GM18951 (cell line): ENCODE data around the gene CARD8.

ENCODE experiments used
- POLR2A ChIP-seq: IDR thresholded peaks from 4 replicates; pipeline ENCODE4 v1.6.1; 2011; ENCODE audit warnings: mild to moderate bottlenecking; ENCODE audit not compliant: insufficient read length, insufficient read depth; ENCODE audit errors: extremely low read depth
- in situ Hi-C: fragments of 300-500 bp; cut with MboI; formaldehyde crosslinking; loops from one replicate; pipeline ENCODE4 v1.12.0; 2022; ENCODE audit warnings: low sequenced_read_pairs, mixed read lengths, inconsistent platforms; ENCODE audit not compliant: unreplicated experiment

The CARD8 gene

DNA sequence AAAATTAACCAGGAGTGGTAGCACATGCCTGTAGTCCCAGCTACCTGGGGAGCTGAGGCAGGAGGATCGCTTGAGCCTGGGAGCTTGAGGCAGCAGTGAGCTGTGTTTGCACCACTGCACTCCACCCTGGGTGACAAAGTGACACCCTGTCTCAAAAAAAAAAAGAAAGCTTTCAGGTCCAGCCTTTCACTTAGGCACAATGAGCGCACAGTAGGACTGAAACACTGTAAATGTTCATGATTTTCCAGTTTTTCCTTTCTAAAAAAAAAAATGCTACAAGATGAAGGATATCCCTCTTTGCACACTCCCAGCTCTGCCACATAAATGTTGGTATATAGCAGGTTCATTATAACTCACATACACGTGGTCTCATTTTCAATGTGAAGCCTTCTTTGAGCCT lies 32.0 kb upstream of the CARD8 start:
- in situ Hi-C loops: no loop called here
- TF ChIP-seq POLR2A: no peak

DNA sequence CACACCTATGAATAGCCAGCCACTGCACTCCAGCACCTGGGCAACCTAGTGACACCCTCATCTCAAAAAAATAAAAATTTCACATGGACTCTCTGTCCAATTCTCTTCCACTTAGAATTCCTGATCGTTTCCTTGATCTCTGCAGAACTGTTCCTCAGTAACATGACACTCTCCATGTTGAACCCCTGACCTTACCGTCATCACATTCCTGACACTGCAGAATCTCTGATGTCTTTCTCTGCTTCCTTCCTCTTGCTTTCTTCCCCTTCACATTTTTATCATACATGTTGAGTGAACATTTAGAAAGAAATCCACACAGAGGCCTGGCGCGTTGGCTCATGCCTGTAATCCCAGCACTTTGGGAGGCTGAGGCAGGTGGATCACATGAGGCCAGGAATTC lies 29.2 kb upstream of the CARD8 start:
- TF ChIP-seq POLR2A: no peak
- in situ Hi-C loops: no loop called here

DNA sequence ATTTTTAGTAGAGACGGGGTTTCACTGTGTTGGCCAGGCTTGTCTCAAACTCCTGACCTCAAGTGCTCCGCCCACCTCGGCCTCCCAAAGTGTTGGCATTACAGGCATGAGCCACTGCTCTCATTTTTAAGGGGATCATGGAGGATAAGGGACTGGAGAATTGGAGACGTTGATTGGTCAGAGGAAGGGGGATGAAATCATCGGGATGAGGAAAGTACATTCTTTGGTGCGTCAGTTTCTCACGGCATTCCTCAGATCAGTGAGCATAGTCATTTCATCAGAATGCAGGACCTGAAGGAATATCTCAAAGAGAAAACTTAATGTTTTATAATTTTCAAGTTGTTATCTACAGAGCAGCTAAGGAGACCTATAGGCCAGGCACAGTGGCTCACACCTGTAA lies 28.2 kb upstream of the CARD8 start:
- in situ Hi-C loops: no loop called here
- TF ChIP-seq POLR2A: no peak

DNA sequence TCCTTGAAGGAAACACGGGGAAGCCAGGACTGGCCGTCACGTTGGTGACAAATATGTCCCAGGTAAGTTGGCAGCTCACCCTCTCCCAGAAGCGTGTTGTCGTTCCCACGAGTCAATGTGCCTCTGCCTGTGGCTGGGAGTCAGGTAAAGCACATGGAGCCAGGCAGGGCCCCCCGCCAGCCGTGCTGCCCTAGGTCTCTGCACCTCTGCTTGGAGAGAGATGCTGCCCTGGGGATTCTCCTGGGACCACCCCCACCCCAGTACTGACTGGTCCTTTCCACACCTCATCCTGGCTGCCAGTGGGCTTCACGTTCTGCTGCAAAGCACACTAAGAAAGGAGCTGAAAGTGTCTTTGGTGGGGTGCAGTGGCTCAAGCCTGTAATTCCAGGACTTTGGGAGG lies 24.0 kb upstream of the CARD8 start:
- in situ Hi-C loops: no loop called here
- no peak for TF ChIP-seq POLR2A

DNA sequence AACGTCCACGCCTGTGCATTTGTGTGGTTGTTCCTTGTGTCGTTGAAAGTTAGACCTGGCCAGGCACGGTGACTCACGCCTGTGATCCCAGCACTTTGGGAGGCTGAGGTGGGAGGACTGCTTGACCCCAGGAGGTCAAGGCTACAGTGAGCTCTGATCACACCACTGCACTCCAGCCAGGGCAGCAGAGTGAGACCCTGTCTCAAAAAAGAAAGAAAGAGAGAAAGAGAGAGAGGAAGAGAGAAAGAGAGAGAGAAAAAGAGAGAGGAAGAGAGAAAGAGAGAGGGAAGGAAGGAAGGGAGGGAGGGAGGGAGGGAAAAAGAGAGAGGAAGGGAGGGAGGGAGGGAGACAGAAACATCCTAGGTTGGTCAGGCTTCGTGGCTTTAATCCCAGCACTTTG lies 19.2 kb upstream of the CARD8 start:
- in situ Hi-C loops: loop anchor here (25.0 kb wide), 1 partner anchor 313 kb away; no protein-coding TSS in a partner anchor
- TF ChIP-seq POLR2A: no peak

DNA sequence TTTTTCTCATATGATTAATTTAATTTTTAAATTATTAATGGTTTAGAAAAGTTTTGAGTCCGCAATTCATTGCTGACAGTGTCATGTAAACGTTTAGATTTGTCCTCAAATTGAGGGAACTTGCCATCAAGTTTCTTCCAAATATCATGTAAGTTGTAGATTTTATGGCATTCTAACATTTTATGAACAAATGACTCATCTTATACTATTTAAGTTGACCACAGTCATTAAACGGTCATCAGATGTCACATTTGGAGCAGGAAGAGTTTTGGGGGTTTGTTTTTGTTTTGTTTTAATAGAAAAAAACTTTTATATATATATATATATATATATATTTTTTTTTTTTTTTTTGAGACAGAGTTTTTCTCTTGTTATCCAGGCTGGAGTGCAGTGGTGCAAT lies 18.5 kb upstream of the CARD8 start:
- in situ Hi-C loops: loop anchor here (25.0 kb wide), 1 partner anchor 312 kb away; no protein-coding TSS in a partner anchor
- TF ChIP-seq POLR2A: no peak

DNA sequence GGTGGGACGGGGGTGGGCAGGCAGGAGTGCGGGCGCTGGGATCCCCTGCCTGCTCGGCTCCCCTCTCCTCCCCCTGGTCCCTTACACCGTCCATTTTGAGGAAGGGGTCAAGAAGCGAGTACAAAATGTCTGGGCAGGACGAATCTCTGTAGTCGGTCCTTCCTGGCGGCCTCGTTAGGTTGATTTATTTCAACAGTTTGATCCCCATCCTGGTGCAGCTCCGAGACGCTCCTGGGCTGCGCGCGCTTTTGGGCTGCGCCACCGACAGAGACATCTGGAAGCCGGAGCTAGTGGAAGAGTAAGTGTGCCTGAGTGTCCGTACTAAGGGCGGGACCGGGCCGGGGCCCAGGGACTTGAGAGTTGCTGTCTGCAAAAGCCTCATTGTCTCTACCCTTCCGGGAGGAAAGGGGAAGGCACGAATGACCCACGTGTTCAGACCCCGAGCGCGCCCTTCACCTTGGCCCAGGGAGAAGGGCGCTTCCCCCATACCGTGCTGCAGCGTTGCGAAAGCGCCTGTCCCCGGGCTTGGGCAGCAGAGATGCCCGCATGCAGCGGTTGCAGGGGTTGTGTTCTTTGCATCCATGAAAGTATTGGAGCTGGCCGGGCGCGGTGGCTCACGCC lies 15.9 kb upstream of the CARD8 start:
- in situ Hi-C loops: loop anchor here (25.0 kb wide), 1 partner anchor 309 kb away; no protein-coding TSS in a partner anchor
- TF ChIP-seq POLR2A: peak; percentile 56

DNA sequence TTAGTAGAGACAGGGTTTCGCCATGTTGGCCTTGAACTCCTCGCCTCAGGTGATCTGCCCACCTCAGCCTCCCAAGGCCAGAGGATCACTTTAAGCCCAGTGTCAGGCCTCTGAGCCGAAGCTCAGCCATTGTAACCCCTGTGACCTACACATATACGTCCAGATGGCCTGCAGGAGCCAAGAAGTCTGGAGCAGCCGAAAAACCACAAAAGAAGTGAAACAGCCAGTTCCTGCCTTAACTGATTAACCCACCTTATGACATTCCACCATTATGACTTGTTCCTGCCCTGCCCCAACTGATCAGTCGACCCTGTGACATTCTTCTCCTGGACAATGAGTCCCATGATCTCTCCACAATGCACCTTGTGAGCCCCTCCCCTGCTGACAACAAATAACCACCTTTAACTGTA lies 13.9 kb upstream of the CARD8 start:
- in situ Hi-C loops: loop anchor here (25.0 kb wide), 1 partner anchor 307 kb away; no protein-coding TSS in a partner anchor

DNA sequence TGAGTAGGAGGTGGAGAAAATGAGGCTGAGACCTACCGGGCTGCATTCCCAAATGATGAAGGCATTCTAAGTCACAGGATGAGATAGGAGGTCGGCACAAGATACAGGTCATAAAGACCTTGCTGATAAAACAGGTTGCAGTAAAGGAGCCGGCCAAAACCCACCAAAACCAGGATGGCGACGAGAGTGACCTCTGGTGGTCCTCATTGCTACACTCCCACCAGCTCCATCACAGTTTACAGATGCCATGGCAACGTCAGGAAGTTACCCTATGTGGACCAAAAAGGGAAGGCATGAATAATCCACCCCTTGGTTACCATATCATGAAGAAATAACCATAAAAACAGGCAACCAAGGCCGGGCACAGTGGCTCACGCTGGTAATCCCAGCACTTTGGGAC lies 9.6 kb upstream of the CARD8 start:
- in situ Hi-C loops: loop anchor here (25.0 kb wide), 1 partner anchor 303 kb away; no protein-coding TSS in a partner anchor

DNA sequence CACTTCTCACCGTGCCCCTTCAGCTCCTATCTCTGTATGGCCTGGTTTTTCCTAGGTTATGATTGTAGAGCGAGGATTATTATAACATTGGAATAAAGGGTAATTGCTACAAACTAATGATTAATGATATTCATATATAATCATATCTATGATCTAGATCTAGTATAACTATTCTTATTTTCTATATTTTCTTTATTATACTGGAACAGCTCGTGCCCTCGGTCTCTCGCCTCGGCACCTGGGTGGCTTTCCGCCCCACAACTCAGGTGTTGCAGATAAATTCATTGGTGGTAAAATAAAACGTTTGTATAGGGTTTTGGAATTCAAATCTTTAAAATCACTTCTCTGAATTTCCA lies 4.6 kb upstream of the CARD8 start:
- in situ Hi-C loops: loop anchor here (25.0 kb wide), 1 partner anchor 298 kb away; no protein-coding TSS in a partner anchor

DNA sequence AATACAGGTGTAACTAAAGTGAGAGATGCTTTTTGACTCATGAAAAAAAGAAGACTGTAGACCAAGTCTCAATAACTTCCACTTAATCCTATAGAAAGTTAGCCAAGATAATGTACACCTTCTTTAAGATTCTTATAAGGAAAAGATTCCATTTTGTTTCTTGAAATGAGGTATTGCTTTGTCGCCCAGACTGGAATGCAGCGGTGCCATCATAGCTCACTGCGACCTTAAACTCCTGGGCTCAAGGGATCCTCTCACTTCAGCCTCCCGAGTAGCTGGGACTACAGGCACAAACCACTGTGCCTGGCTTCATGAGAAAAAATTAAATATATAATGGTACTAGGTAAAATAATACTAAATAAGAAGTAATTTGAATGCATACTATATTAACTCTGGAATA lies 3.3 kb upstream of the CARD8 start:
- in situ Hi-C loops: loop anchor here (25.0 kb wide), 1 partner anchor 297 kb away; no protein-coding TSS in a partner anchor

DNA sequence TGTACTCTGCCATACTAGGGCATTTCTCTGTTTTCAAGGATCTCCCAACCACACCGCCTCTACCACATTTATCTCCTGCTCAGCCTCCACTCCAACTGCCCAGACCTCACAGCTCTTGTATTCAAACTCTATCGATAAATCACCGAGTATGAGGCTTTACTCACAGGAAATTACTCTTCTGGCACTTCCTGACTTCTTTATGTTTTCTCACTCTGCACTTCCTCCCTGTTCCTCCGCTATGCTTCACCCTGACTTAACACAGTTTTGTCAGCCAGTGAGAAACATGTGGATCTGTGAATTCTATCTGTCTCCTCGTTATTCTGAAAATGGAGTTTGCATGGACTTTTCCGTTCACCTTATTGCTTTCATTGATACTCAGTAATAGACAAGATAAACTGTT lies 2.6 kb upstream of the CARD8 start:
- in situ Hi-C loops: loop anchor here (25.0 kb wide), 1 partner anchor 296 kb away; no protein-coding TSS in a partner anchor

DNA sequence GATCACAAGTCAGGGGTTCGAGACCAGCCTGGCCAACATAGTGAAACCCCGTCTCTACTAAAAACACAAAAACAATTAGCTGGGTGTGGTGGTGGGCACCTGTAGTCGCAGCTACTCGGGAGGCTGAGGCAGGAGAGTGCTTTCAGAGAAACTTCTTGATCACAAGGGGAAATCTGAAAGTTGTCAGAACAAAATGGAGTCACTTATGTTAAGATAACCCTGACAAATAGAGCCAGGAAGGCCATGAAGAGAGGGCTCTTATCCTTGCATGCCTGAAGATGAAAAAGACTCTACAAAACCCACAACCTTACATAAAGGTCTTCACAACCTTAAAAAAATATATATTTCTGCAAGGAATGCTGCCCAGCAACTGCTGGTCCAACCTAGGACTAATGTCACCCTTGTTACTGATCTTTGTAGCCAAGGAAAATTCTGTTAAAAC lies 1.2 kb downstream of the CARD8 start:
- in situ Hi-C loops: loop anchor here (25.0 kb wide), 1 partner anchor 292 kb away; no protein-coding TSS in a partner anchor
- TF ChIP-seq POLR2A: no peak

More for the DNA sequence above, 2.6 kb upstream of the CARD8 start:
- peak; percentile 30 for TF ChIP-seq POLR2A

DNA sequence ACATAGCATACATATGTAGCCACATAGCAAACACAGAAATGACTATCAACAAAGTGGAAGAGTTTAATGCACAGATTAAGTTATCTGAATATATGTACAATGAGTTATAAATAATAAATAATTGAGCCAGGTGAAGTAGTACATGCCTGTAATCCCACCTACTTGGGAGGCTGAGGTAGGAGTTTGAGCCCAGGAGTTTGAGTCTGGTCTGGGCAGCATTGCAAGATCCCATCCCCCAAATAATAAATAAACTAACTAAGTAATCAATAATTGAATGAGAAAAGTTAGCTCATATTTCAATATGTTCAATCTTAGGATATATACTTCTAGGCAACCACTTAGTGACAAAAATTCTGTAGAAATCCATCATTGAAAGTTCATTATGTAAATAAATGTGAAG lies 1.7 kb downstream of the CARD8 start:
- in situ Hi-C loops: loop anchor here (25.0 kb wide), 1 partner anchor 292 kb away; no protein-coding TSS in a partner anchor
- no peak for TF ChIP-seq POLR2A

DNA sequence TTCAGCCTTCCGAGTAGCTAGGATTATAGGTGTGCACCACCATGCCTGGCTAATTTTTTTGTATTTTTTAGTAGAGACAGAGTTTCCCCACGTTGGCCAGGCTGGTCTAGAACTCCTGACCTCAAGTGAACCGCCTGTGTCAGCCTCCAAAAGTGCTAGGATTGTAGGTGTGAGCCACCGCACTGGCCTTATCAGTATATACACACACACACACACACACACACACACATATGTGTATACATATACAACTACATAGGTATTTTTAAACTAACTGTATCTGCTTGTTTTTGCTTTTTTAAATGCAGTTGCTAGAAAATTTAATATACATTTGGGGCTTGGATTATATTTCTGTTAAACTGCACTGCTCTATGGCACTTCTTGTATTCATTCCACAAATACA lies 3.1 kb downstream of the CARD8 start:
- in situ Hi-C loops: loop anchor here (25.0 kb wide), 1 partner anchor 290 kb away; no protein-coding TSS in a partner anchor

More for the DNA sequence above, 3.1 kb downstream of the CARD8 start:
- TF ChIP-seq POLR2A: no peak
